Astrocyte of the spinal cord (primary cell): ENCODE results near the gene PGLYRP2.
"Not testable (repeated sequence)": the region's sequence is repeated elsewhere in the genome, so short reads cannot be mapped to it uniquely, and the experiment has no call there.

ENCODE experiments used
- DNase-seq: peaks from one replicate; pipeline ENCODE4 v3.0.0; 2011; ENCODE audit warnings: low read depth, low spot score
- H3K4me3 ChIP-seq: 2 replicates; pipeline ENCODE4 v1.5.1; 2011; ENCODE audit warnings: low read depth, mild to moderate bottlenecking, low read length, moderate library complexity
- CTCF ChIP-seq: IDR thresholded peaks from 2 replicates; pipeline ENCODE4 v1.5.1; 2012; ENCODE audit warnings: low read depth, mild to moderate bottlenecking, low read length, inconsistent platforms
- in situ Hi-C: cut with HindIII; loops from 2 replicates; pipeline ENCODE4 v1.10.0; 2017; ENCODE audit warnings: low sequenced_read_pairs

The PGLYRP2 gene

GRCh38 chr19:15488489-15489226 lies 9.4 kb upstream of the PGLYRP2 start:
- TF ChIP-seq CTCF = no peak
- no peak for DNase-seq
- H3K4me3 ChIP-seq = no peak overlapping the region
- in situ Hi-C loops = no loop called here

GRCh38 chr19:15487038-15487437 lies 7.7 kb upstream of the PGLYRP2 start:
- DNase-seq = no peak
- in situ Hi-C loops = no loop called here
- TF ChIP-seq CTCF = no peak
- H3K4me3 ChIP-seq = no peak overlapping the region

- H3K4me3 ChIP-seq, DNase-seq, in situ Hi-C loops: not testable (repeated sequence)
Observed at GRCh38 chr19:15485768-15486167, 6.5 kb upstream of the PGLYRP2 start.

GRCh38 chr19:15480996-15481395 lies 1.7 kb upstream of the PGLYRP2 start:
- DNase-seq, in situ Hi-C loops, H3K4me3 ChIP-seq: not testable (repeated sequence)

GRCh38 chr19:15476325-15476724 lies 3.0 kb downstream of the PGLYRP2 start:
- DNase-seq = no peak
- H3K4me3 ChIP-seq = no peak overlapping the region
- TF ChIP-seq CTCF = no peak
- in situ Hi-C loops = no loop called here

- H3K4me3 ChIP-seq = no peak overlapping the region
- in situ Hi-C loops = no loop called here
- TF ChIP-seq CTCF = no peak
- no peak for DNase-seq
Observed at GRCh38 chr19:15475611-15476010, 3.7 kb downstream of the PGLYRP2 start.

GRCh38 chr19:15475169-15475568 lies 4.1 kb downstream of the PGLYRP2 start:
- in situ Hi-C loops = no loop called here
- no peak overlapping the region for H3K4me3 ChIP-seq
- no peak for TF ChIP-seq CTCF
- no peak for DNase-seq

- in situ Hi-C loops, DNase-seq, H3K4me3 ChIP-seq: not testable (repeated sequence)
Observed at GRCh38 chr19:15473821-15474220, 5.5 kb downstream of the PGLYRP2 start.
